HG02840 (cell line): ENCODE measurements around the gene SYNPO2.
"Not testable (repeated sequence)": the region's sequence is repeated elsewhere in the genome, so short reads cannot be mapped to it uniquely, and the experiment has no call there.

Experiments
- ATAC-seq: cut with Tn5 transposase; IDR thresholded peaks from one replicate; pipeline ENCODE4 v1.9.1; 2021; ENCODE audit warnings: mild to moderate bottlenecking, moderate library complexity, moderate number of reproducible peaks; ENCODE audit not compliant: unreplicated experiment, low FRiP score

Gene SYNPO2

GRCh38 chr4:118888666-118889311 lies at the start of gene SYNPO2:
Gene SYNPO2 (plus strand): TSS chr4:118888854. CDS start chr4:118889037, 183 bp downstream.
- peak; percentile 63 for ATAC-seq

GRCh38 chr4:118839221-118839927 lies 49.3 kb upstream of the SYNPO2 start:
- no peak for ATAC-seq

- ATAC-seq, result no peak
Observed at GRCh38 chr4:118842055-118842454, 46.6 kb upstream of the SYNPO2 start.

GRCh38 chr4:118843237-118843636 lies 45.4 kb upstream of the SYNPO2 start:
- ATAC-seq, result no peak

GRCh38 chr4:118845552-118846050 lies 43.1 kb upstream of the SYNPO2 start:
- ATAC-seq, result no peak

GRCh38 chr4:118846979-118847378 lies 41.7 kb upstream of the SYNPO2 start:
- ATAC-seq, result no peak

- no peak for ATAC-seq
Observed at GRCh38 chr4:118848242-118848641, 40.4 kb upstream of the SYNPO2 start.

- ATAC-seq, result no peak
Observed at GRCh38 chr4:118848901-118849300, 39.8 kb upstream of the SYNPO2 start.

GRCh38 chr4:118849867-118850487 lies 38.7 kb upstream of the SYNPO2 start:
- ATAC-seq, result no peak

- peak; percentile 81 for ATAC-seq
Observed at GRCh38 chr4:118850488-118851173, 38.0 kb upstream of the SYNPO2 start.

GRCh38 chr4:118857760-118858159 lies 30.9 kb upstream of the SYNPO2 start:
- ATAC-seq, result no peak

GRCh38 chr4:118858779-118859178 lies 29.9 kb upstream of the SYNPO2 start:
- no peak for ATAC-seq

- no peak for ATAC-seq
Observed at GRCh38 chr4:118865091-118865708, 23.5 kb upstream of the SYNPO2 start.

GRCh38 chr4:118866442-118866841 lies 22.2 kb upstream of the SYNPO2 start:
- ATAC-seq, result no peak

- ATAC-seq, result no peak
Observed at GRCh38 chr4:118867311-118868067, 21.2 kb upstream of the SYNPO2 start.

GRCh38 chr4:118869808-118870342 lies 18.8 kb upstream of the SYNPO2 start:
- ATAC-seq, result no peak

- no peak for ATAC-seq
Observed at GRCh38 chr4:118872181-118872580, 16.5 kb upstream of the SYNPO2 start.

- ATAC-seq, result no peak
Observed at GRCh38 chr4:118877797-118878196, 10.9 kb upstream of the SYNPO2 start.

GRCh38 chr4:118878507-118878906 lies 10.1 kb upstream of the SYNPO2 start:
- ATAC-seq, result not testable (repeated sequence)
